Measurements from ENCODE around the gene MAGEF1. TPM values are rescaled to one million over a fixed set of nuclear protein-coding genes. Genes with fewer than 3 reads are reported as not detected.

Gene MAGEF1
- total and polyA plus RNA-seq, 2 experiments from 2014 or later = 66.5 to 88.7 TPM

- TF ChIP-seq CREB1 (CRISPR knock-in tag; IDR thresholded peaks at IDR 0.05; ENCODE audit: low read depth) (no peak), REST (IDR thresholded peaks at IDR 0.05; ENCODE audit: unreplicated experiment) (no peak), EZH2 (IDR thresholded peaks at IDR 0.05; ENCODE audit: low read depth, unreplicated experiment) (no peak), STAT1 (IDR thresholded peaks at IDR 0.05; ENCODE audit: unreplicated experiment) (no peak)
- TF ChIP-seq, protein P1, sequence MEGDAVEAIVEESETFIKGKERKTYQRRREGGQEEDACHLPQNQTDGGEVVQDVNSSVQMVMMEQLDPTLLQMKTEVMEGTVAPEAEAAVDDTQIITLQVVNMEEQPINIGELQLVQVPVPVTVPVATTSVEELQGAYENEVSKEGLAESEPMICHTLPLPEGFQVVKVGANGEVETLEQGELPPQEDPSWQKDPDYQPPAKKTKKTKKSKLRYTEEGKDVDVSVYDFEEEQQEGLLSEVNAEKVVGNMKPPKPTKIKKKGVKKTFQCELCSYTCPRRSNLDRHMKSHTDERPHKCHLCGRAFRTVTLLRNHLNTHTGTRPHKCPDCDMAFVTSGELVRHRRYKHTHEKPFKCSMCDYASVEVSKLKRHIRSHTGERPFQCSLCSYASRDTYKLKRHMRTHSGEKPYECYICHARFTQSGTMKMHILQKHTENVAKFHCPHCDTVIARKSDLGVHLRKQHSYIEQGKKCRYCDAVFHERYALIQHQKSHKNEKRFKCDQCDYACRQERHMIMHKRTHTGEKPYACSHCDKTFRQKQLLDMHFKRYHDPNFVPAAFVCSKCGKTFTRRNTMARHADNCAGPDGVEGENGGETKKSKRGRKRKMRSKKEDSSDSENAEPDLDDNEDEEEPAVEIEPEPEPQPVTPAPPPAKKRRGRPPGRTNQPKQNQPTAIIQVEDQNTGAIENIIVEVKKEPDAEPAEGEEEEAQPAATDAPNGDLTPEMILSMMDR (conservative IDR thresholded peaks at IDR 0.05; ENCODE audit: low read depth in 2 of 2) = no peak
These were observed 37.2 kb downstream of the MAGEF1 start (continued) for GRCh38 chr3:184674626-184675025.

GRCh38 chr3:184672977-184673870 is 38.6 kb downstream of the MAGEF1 start:
- H2AFZ ChIP-seq = no peak overlapping the region
- H3K27me3 ChIP-seq (ENCODE audit: insufficient read depth) = no peaks in the 10 kb centered on the region
- no peak overlapping the region for H3K27ac ChIP-seq (ENCODE audit: low read depth)
- peaks cover 6% of the 10 kb centered on the region; the same call in 2 of the 3 replicates for H3K4me1 Mint-ChIP-seq
- no peak overlapping the region for H3K4me3 Mint-ChIP-seq
- H3K9me3 Mint-ChIP-seq = no peaks in the 10 kb centered on the region; the same call in 2 of the 3 replicates
- ATAC-seq = no peak
- H4K20me1 ChIP-seq (replicated peaks; ENCODE audit: insufficient read depth) = no peaks in the 10 kb centered on the region
- no peaks in the 10 kb centered on the region for H3F3A ChIP-seq (replicated peaks; ENCODE audit: low read depth)
- TF ChIP-seq EZH2phosphoT487 (IDR thresholded peaks at IDR 0.05; ENCODE audit: unreplicated experiment) (no peak), EZH2 (IDR thresholded peaks at IDR 0.05; ENCODE audit: low read depth, unreplicated experiment) (no peak), POLR2AphosphoS5 (IDR thresholded peaks at IDR 0.05; ENCODE audit: low read depth) (no peak), NANOG (IDR thresholded peaks at IDR 0.05; ENCODE audit: borderline replicate concordance) (no peak), ZNF331 (CRISPR knock-in tag; IDR thresholded peaks at IDR 0.05; ENCODE audit: low read depth) (no peak), ZNF114 (CRISPR knock-in tag; IDR thresholded peaks at IDR 0.05) (no peak), REST (IDR thresholded peaks at IDR 0.05; ENCODE audit: unreplicated experiment) (no peak)
- TF ChIP-seq, protein P2, sequence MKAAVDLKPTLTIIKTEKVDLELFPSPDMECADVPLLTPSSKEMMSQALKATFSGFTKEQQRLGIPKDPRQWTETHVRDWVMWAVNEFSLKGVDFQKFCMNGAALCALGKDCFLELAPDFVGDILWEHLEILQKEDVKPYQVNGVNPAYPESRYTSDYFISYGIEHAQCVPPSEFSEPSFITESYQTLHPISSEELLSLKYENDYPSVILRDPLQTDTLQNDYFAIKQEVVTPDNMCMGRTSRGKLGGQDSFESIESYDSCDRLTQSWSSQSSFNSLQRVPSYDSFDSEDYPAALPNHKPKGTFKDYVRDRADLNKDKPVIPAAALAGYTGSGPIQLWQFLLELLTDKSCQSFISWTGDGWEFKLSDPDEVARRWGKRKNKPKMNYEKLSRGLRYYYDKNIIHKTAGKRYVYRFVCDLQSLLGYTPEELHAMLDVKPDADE (IDR thresholded peaks at IDR 0.05) = no peak
- TF ChIP-seq, protein P1 (conservative IDR thresholded peaks at IDR 0.05; ENCODE audit: low read depth in 2 of 2) = no peak
- no peak overlapping the region for H3K4me3 ChIP-seq
- H3K27me3 Mint-ChIP-seq (ENCODE audit: insufficient read depth, low read depth, poor library complexity) = peaks cover 13% of the 10 kb centered on the region
- DNase-seq (ENCODE audit: low spot score) = no peak
- H3K4me2 ChIP-seq = no peak overlapping the region
- no peaks in the 10 kb centered on the region for H3K79me2 ChIP-seq (replicated peaks; ENCODE audit: insufficient read depth)
- no peaks in the 10 kb centered on the region for H3K36me3 ChIP-seq (ENCODE audit: insufficient read depth)
- peaks cover 6% of the 10 kb centered on the region for H3K9me2 ChIP-seq (ENCODE audit: insufficient read depth)
- no peaks in the 10 kb centered on the region for H3K36me3 Mint-ChIP-seq (ENCODE audit: low read depth)
- no peak overlapping the region for H3K27ac Mint-ChIP-seq
- no peaks in the 10 kb centered on the region for H3K4me1 ChIP-seq (ENCODE audit: insufficient read depth)
